ENCODE results near the gene KIF6. TPM values are rescaled to one million over a fixed set of nuclear protein-coding genes. Genes with fewer than 3 reads are reported as not detected.

KIF6 gene
- total and polyA plus RNA-seq, 2 of the 8 experiments (the other 6 are each of a cell fraction or from before 2014, with no cell fraction given): 0.53 to 0.65 TPM

DNA sequence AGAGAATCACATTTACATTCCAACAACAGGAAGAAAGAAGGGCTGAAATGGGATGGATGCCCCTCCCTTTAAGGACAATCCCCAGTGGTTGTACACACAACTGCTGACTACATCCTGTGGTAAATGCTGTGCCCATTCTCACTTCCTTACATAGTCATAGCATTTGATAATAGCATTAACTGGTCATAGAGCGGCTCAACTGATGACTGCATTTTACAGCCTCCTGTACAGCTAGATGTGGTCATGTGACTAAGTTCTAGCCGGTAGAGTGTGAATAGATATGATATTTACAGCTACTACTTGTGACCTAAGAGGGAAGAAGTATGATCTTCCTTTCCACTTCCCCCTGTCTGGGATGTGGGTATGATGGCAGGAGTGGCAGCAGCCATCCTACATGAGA is 435.7 kb downstream of the KIF6 start (continued):
- TF ChIP-seq, protein P1, sequence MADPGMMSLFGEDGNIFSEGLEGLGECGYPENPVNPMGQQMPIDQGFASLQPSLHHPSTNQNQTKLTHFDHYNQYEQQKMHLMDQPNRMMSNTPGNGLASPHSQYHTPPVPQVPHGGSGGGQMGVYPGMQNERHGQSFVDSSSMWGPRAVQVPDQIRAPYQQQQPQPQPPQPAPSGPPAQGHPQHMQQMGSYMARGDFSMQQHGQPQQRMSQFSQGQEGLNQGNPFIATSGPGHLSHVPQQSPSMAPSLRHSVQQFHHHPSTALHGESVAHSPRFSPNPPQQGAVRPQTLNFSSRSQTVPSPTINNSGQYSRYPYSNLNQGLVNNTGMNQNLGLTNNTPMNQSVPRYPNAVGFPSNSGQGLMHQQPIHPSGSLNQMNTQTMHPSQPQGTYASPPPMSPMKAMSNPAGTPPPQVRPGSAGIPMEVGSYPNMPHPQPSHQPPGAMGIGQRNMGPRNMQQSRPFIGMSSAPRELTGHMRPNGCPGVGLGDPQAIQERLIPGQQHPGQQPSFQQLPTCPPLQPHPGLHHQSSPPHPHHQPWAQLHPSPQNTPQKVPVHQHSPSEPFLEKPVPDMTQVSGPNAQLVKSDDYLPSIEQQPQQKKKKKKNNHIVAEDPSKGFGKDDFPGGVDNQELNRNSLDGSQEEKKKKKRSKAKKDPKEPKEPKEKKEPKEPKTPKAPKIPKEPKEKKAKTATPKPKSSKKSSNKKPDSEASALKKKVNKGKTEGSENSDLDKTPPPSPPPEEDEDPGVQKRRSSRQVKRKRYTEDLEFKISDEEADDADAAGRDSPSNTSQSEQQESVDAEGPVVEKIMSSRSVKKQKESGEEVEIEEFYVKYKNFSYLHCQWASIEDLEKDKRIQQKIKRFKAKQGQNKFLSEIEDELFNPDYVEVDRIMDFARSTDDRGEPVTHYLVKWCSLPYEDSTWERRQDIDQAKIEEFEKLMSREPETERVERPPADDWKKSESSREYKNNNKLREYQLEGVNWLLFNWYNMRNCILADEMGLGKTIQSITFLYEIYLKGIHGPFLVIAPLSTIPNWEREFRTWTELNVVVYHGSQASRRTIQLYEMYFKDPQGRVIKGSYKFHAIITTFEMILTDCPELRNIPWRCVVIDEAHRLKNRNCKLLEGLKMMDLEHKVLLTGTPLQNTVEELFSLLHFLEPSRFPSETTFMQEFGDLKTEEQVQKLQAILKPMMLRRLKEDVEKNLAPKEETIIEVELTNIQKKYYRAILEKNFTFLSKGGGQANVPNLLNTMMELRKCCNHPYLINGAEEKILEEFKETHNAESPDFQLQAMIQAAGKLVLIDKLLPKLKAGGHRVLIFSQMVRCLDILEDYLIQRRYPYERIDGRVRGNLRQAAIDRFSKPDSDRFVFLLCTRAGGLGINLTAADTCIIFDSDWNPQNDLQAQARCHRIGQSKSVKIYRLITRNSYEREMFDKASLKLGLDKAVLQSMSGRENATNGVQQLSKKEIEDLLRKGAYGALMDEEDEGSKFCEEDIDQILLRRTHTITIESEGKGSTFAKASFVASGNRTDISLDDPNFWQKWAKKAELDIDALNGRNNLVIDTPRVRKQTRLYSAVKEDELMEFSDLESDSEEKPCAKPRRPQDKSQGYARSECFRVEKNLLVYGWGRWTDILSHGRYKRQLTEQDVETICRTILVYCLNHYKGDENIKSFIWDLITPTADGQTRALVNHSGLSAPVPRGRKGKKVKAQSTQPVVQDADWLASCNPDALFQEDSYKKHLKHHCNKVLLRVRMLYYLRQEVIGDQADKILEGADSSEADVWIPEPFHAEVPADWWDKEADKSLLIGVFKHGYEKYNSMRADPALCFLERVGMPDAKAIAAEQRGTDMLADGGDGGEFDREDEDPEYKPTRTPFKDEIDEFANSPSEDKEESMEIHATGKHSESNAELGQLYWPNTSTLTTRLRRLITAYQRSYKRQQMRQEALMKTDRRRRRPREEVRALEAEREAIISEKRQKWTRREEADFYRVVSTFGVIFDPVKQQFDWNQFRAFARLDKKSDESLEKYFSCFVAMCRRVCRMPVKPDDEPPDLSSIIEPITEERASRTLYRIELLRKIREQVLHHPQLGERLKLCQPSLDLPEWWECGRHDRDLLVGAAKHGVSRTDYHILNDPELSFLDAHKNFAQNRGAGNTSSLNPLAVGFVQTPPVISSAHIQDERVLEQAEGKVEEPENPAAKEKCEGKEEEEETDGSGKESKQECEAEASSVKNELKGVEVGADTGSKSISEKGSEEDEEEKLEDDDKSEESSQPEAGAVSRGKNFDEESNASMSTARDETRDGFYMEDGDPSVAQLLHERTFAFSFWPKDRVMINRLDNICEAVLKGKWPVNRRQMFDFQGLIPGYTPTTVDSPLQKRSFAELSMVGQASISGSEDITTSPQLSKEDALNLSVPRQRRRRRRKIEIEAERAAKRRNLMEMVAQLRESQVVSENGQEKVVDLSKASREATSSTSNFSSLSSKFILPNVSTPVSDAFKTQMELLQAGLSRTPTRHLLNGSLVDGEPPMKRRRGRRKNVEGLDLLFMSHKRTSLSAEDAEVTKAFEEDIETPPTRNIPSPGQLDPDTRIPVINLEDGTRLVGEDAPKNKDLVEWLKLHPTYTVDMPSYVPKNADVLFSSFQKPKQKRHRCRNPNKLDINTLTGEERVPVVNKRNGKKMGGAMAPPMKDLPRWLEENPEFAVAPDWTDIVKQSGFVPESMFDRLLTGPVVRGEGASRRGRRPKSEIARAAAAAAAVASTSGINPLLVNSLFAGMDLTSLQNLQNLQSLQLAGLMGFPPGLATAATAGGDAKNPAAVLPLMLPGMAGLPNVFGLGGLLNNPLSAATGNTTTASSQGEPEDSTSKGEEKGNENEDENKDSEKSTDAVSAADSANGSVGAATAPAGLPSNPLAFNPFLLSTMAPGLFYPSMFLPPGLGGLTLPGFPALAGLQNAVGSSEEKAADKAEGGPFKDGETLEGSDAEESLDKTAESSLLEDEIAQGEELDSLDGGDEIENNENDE (IDR thresholded peaks at IDR 0.05; ENCODE audit: insufficient replicate concordance, low read length): no peak
- TF ChIP-seq, protein P2, sequence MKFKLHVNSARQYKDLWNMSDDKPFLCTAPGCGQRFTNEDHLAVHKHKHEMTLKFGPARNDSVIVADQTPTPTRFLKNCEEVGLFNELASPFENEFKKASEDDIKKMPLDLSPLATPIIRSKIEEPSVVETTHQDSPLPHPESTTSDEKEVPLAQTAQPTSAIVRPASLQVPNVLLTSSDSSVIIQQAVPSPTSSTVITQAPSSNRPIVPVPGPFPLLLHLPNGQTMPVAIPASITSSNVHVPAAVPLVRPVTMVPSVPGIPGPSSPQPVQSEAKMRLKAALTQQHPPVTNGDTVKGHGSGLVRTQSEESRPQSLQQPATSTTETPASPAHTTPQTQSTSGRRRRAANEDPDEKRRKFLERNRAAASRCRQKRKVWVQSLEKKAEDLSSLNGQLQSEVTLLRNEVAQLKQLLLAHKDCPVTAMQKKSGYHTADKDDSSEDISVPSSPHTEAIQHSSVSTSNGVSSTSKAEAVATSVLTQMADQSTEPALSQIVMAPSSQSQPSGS (IDR thresholded peaks at IDR 0.05; ENCODE audit: low read length): no peak
- no peak for TF ChIP-seq CEBPB (IDR thresholded peaks at IDR 0.05; ENCODE audit: low read depth, low read length)
- TF ChIP-seq SP4 (IDR thresholded peaks at IDR 0.05; ENCODE audit: low read length): no peak
- TF ChIP-seq CTBP2 (IDR thresholded peaks at IDR 0.05; ENCODE audit: borderline replicate concordance, insufficient read depth, insufficient read length, low read length): no peak
- no peak for TF ChIP-seq TBP (IDR thresholded peaks at IDR 0.05; ENCODE audit: low read depth, low read length)
- TF ChIP-seq CBX5 (IDR thresholded peaks at IDR 0.05; ENCODE audit: low read depth, low read length): no peak
- TF ChIP-seq, protein P3, sequence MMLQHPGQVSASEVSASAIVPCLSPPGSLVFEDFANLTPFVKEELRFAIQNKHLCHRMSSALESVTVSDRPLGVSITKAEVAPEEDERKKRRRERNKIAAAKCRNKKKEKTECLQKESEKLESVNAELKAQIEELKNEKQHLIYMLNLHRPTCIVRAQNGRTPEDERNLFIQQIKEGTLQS (IDR thresholded peaks at IDR 0.05; ENCODE audit: insufficient read depth, low read depth, low read length): no peak

Data from H1 (cell line).